PC-9 (cell line): ENCODE data around the gene MYBPHL.

Experiments
- EZH2 ChIP-seq: fragments of 200-600 bp; sonication (generic); IDR thresholded peaks from 2 replicates; pipeline ENCODE4 v1.8.0; 2017; ENCODE audit warnings: antibody characterized with exemption, low read depth
- TF ChIP-seq, protein P1 (sequence below): fragments of 200-600 bp; sonication (generic); conservative IDR thresholded peaks from 2 replicates; pipeline ENCODE4 v1.6.1; 2017; ENCODE audit warnings: mixed run types, antibody characterized with exemption, mild to moderate bottlenecking, moderate library complexity

- TF ChIP-seq, protein P1, sequence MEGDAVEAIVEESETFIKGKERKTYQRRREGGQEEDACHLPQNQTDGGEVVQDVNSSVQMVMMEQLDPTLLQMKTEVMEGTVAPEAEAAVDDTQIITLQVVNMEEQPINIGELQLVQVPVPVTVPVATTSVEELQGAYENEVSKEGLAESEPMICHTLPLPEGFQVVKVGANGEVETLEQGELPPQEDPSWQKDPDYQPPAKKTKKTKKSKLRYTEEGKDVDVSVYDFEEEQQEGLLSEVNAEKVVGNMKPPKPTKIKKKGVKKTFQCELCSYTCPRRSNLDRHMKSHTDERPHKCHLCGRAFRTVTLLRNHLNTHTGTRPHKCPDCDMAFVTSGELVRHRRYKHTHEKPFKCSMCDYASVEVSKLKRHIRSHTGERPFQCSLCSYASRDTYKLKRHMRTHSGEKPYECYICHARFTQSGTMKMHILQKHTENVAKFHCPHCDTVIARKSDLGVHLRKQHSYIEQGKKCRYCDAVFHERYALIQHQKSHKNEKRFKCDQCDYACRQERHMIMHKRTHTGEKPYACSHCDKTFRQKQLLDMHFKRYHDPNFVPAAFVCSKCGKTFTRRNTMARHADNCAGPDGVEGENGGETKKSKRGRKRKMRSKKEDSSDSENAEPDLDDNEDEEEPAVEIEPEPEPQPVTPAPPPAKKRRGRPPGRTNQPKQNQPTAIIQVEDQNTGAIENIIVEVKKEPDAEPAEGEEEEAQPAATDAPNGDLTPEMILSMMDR = peak; percentile 57
- TF ChIP-seq EZH2 = no peak
These were observed 23.7 kb downstream of the MYBPHL start, which contains the start of gene PSRC1 for GRCh38 chr1:109282952-109283747.
